ENCODE measurements around the gene RITA1.

The RITA1 gene

GRCh38 chr12:113161415-113162016 lies 24.0 kb upstream of the RITA1 start:
- DNase-seq = peak; percentile 15 to 31
- TF ChIP-seq GATA1 (IDR thresholded peaks at IDR 0.05; ENCODE audit: low read depth, low read length) (no peak), POLR2A (IDR thresholded peaks at IDR 0.05; ENCODE audit: low read length) (no peak)

- no peak for DNase-seq
- TF ChIP-seq POLR2A (IDR thresholded peaks at IDR 0.05; ENCODE audit: low read length) = no peak
- no peak for TF ChIP-seq GATA1 (IDR thresholded peaks at IDR 0.05; ENCODE audit: low read depth, low read length)
Observed at GRCh38 chr12:113162102-113163029, 23.2 kb upstream of the RITA1 start.

- TF ChIP-seq POLR2A (IDR thresholded peaks at IDR 0.05; ENCODE audit: low read length) = no peak
- TF ChIP-seq GATA1 (IDR thresholded peaks at IDR 0.05; ENCODE audit: low read depth, low read length) = no peak
- no peak for DNase-seq
Observed at GRCh38 chr12:113163030-113163360, 22.5 kb upstream of the RITA1 start.

GRCh38 chr12:113164014-113164413 lies 21.5 kb upstream of the RITA1 start:
- DNase-seq = no peak
- TF ChIP-seq POLR2A (IDR thresholded peaks at IDR 0.05; ENCODE audit: low read length) (no peak), GATA1 (IDR thresholded peaks at IDR 0.05; ENCODE audit: low read depth, low read length) (no peak)

GRCh38 chr12:113165521-113166450 lies 19.7 kb upstream of the RITA1 start:
- no peak for TF ChIP-seq POLR2A (IDR thresholded peaks at IDR 0.05; ENCODE audit: low read length)
- no peak for TF ChIP-seq GATA1 (IDR thresholded peaks at IDR 0.05; ENCODE audit: low read depth, low read length)
- no peak for DNase-seq

GRCh38 chr12:113167868-113168267 lies 17.7 kb upstream of the RITA1 start:
- TF ChIP-seq POLR2A (IDR thresholded peaks at IDR 0.05; ENCODE audit: low read length) = no peak
- TF ChIP-seq GATA1 (IDR thresholded peaks at IDR 0.05; ENCODE audit: low read depth, low read length) = no peak
- no peak for DNase-seq

- no peak for DNase-seq
- TF ChIP-seq GATA1 (IDR thresholded peaks at IDR 0.05; ENCODE audit: low read depth, low read length) = no peak
- TF ChIP-seq POLR2A (IDR thresholded peaks at IDR 0.05; ENCODE audit: low read length) = no peak
Observed at GRCh38 chr12:113169697-113170096, 15.8 kb upstream of the RITA1 start.

GRCh38 chr12:113170457-113170856 lies 15.1 kb upstream of the RITA1 start:
- no peak for DNase-seq
- no peak for TF ChIP-seq POLR2A (IDR thresholded peaks at IDR 0.05; ENCODE audit: low read length)
- TF ChIP-seq GATA1 (IDR thresholded peaks at IDR 0.05; ENCODE audit: low read depth, low read length) = no peak

- no peak for DNase-seq
Observed at GRCh38 chr12:113170926-113171325, 14.6 kb upstream of the RITA1 start.

GRCh38 chr12:113171543-113171942 lies 14.0 kb upstream of the RITA1 start:
- DNase-seq = no peak
- no peak for TF ChIP-seq GATA1 (IDR thresholded peaks at IDR 0.05; ENCODE audit: low read depth, low read length)
- TF ChIP-seq POLR2A (IDR thresholded peaks at IDR 0.05; ENCODE audit: low read length) = no peak

More at GRCh38 chr12:113170926-113171325, 14.6 kb upstream of the RITA1 start:
- TF ChIP-seq GATA1 (IDR thresholded peaks at IDR 0.05; ENCODE audit: low read depth, low read length) (no peak), POLR2A (IDR thresholded peaks at IDR 0.05; ENCODE audit: low read length) (no peak)

GRCh38 chr12:113172185-113172584 lies 13.3 kb upstream of the RITA1 start:
- no peak for DNase-seq
- no peak for TF ChIP-seq GATA1 (IDR thresholded peaks at IDR 0.05; ENCODE audit: low read depth, low read length)
- no peak for TF ChIP-seq POLR2A (IDR thresholded peaks at IDR 0.05; ENCODE audit: low read length)

- DNase-seq = no peak
- TF ChIP-seq GATA1 (IDR thresholded peaks at IDR 0.05; ENCODE audit: low read depth, low read length) (no peak), POLR2A (IDR thresholded peaks at IDR 0.05; ENCODE audit: low read length) (no peak)
Observed at GRCh38 chr12:113173081-113173698, 12.3 kb upstream of the RITA1 start.

Measured in erythroblast (primary cell).